H9 (cell line): ENCODE data around the gene UBAC1. TPM values are rescaled to one million over a fixed set of nuclear protein-coding genes. Genes with fewer than 3 reads are reported as not detected.

Experiments used
- DNase-seq: peaks from one replicate; pipeline ENCODE4 v3.0.0-alpha.2; 2017
- H2AFZ ChIP-seq: one replicate; pipeline ENCODE4 v1.6.1; 2013; ENCODE audit warnings: mild to moderate bottlenecking, low read length, control low read depth, moderate library complexity
- H2AK5ac ChIP-seq: 2 replicates; pipeline ENCODE4 v1.6.1; 2013; ENCODE audit warnings: low read length, control low read depth, mixed read lengths; ENCODE audit not compliant: insufficient read length
- H2BK120ac ChIP-seq: one replicate; pipeline ENCODE4 v1.6.1; 2013; ENCODE audit warnings: low read depth, mild to moderate bottlenecking, low read length, control low read depth, inconsistent platforms; ENCODE audit not compliant: poor library complexity, severe bottlenecking
- H2BK12ac ChIP-seq: 2 replicates; pipeline ENCODE4 v1.6.1; 2013; ENCODE audit warnings: low read length, control low read depth, mixed read lengths, low read depth; ENCODE audit not compliant: insufficient read length
- H2BK15ac ChIP-seq: 2 replicates; pipeline ENCODE4 v1.6.1; 2013; ENCODE audit warnings: low read depth, low read length, control low read depth
- H2BK20ac ChIP-seq: one replicate; pipeline ENCODE4 v1.6.1; 2013; ENCODE audit warnings: low read depth, mild to moderate bottlenecking, low read length, control low read depth, inconsistent platforms; ENCODE audit not compliant: poor library complexity, severe bottlenecking
- H2BK5ac ChIP-seq: 2 replicates; pipeline ENCODE4 v1.6.1; 2013; ENCODE audit warnings: low read length, control low read depth, mixed read lengths; ENCODE audit not compliant: insufficient read length
- H3K14ac ChIP-seq: 2 replicates; pipeline ENCODE4 v1.6.1; 2013; ENCODE audit warnings: low read length, control low read depth; ENCODE audit not compliant: insufficient read depth
- H3K18ac ChIP-seq: 2 replicates; pipeline ENCODE4 v1.6.1; 2013; ENCODE audit warnings: low read depth, mild to moderate bottlenecking, mixed read lengths, low read length, control low read depth; ENCODE audit not compliant: insufficient read length
- H3K23ac ChIP-seq: 2 replicates; pipeline ENCODE4 v1.6.1; 2013; ENCODE audit warnings: low read length, control low read depth, mixed read lengths, low read depth; ENCODE audit not compliant: insufficient read length
- H3K23me2 ChIP-seq: 2 replicates; pipeline ENCODE4 v1.6.1; 2013; ENCODE audit warnings: low read depth, mild to moderate bottlenecking, mixed read lengths, low read length, control low read depth; ENCODE audit not compliant: insufficient read length, poor library complexity, severe bottlenecking
- H3K27ac ChIP-seq: 2 replicates; pipeline ENCODE4 v1.5.1; 2013; ENCODE audit warnings: low read length, control low read depth, mixed read lengths, low read depth; ENCODE audit not compliant: insufficient read length
- H3K27me3 ChIP-seq: 2 replicates; pipeline ENCODE4 v1.6.1; 2013; ENCODE audit warnings: low read length, control low read depth, inconsistent platforms; ENCODE audit not compliant: insufficient read depth
- H3K4ac ChIP-seq: 2 replicates; pipeline ENCODE4 v1.6.1; 2013; ENCODE audit warnings: low read depth, mild to moderate bottlenecking, control low read depth, inconsistent platforms, low read length, moderate library complexity
- H3K4me1 ChIP-seq: 2 replicates; pipeline ENCODE4 v1.6.1; 2013; ENCODE audit warnings: low read length, control low read depth, inconsistent platforms; ENCODE audit not compliant: insufficient read depth
- H3K4me2 ChIP-seq: 2 replicates; pipeline ENCODE4 v1.6.1; 2013; ENCODE audit warnings: low read length, control low read depth, mixed read lengths; ENCODE audit not compliant: insufficient read length, insufficient read depth
- H3K56ac ChIP-seq: 2 replicates; pipeline ENCODE4 v1.6.1; 2013; ENCODE audit warnings: low read depth, mild to moderate bottlenecking, mixed read lengths, low read length, control low read depth; ENCODE audit not compliant: insufficient read length
- H3K79me1 ChIP-seq: 2 replicates; pipeline ENCODE4 v1.6.1; 2013; ENCODE audit warnings: low read depth, mild to moderate bottlenecking, moderate library complexity, low read length, control low read depth, inconsistent platforms; ENCODE audit not compliant: insufficient read depth, poor library complexity, severe bottlenecking
- H3K79me2 ChIP-seq: 2 replicates; pipeline ENCODE4 v1.6.1; 2013; ENCODE audit warnings: low read length, control low read depth, inconsistent platforms; ENCODE audit not compliant: insufficient read depth
- H3K9ac ChIP-seq: 2 replicates; pipeline ENCODE4 v1.6.1; 2013; ENCODE audit warnings: low read length, control low read depth, mixed read lengths; ENCODE audit not compliant: insufficient read length; ENCODE audit errors: extremely low read depth
- H3K9me3 ChIP-seq: one replicate; pipeline ENCODE4 v1.6.1; 2013; ENCODE audit warnings: low read depth, low read length, inconsistent platforms; ENCODE audit not compliant: control insufficient read depth
- H3T11ph ChIP-seq: one replicate; pipeline ENCODE4 v1.6.1; 2013; ENCODE audit warnings: mild to moderate bottlenecking, low read length, control low read depth, inconsistent platforms
- H4K20me1 ChIP-seq: one replicate; pipeline ENCODE4 v1.6.1; 2013; ENCODE audit not compliant: control insufficient read depth, insufficient read length, insufficient read depth
- H4K5ac ChIP-seq: 2 replicates; pipeline ENCODE4 v1.6.1; 2013; ENCODE audit warnings: low read depth, mild to moderate bottlenecking, mixed read lengths, low read length, control low read depth; ENCODE audit not compliant: insufficient read length
- H4K8ac ChIP-seq: replicated peaks from 2 replicates; pipeline ENCODE4 v1.6.1; 2013; ENCODE audit warnings: low read length, control low read depth, mixed read lengths, low read depth; ENCODE audit not compliant: insufficient read length
- H4K91ac ChIP-seq: 2 replicates; pipeline ENCODE4 v1.6.1; 2013; ENCODE audit warnings: low read depth, mild to moderate bottlenecking, moderate library complexity, mixed read lengths, low read length, control low read depth; ENCODE audit not compliant: insufficient read length
- H3K27ac Mint-ChIP-seq, 3 experiments: 2 replicates in 2 of 3; 3 replicates in 1 of 3; pipeline ENCODE4 v1.8.0; 2020 to 2021; ENCODE audit warnings: mixed read lengths in 3 of 3, mild to moderate bottlenecking in 1 of 3, moderate library complexity in 1 of 3
- H3K27me3 Mint-ChIP-seq: 2 replicates; pipeline ENCODE4 v1.8.0; 2021; ENCODE audit warnings: low read depth, mild to moderate bottlenecking, moderate library complexity, mixed read lengths
- H3K36me3 Mint-ChIP-seq, 3 experiments: 2 replicates in 2 of 3; 3 replicates in 1 of 3; pipeline ENCODE4 v1.8.0; 2020 to 2021; ENCODE audit warnings: low read depth in 3 of 3, mixed read lengths in 3 of 3; ENCODE audit not compliant: insufficient read depth in 1 of 3
- H3K4me1 Mint-ChIP-seq, 2 experiments: 2 replicates each; pipeline ENCODE4 v1.8.0; 2020; ENCODE audit warnings: mixed read lengths in 2 of 2
- H3K4me3 Mint-ChIP-seq, 2 experiments: 2 replicates in 1 of 2; 3 replicates in 1 of 2; pipeline ENCODE4 v1.8.0; 2020 to 2021; ENCODE audit warnings: mild to moderate bottlenecking in 2 of 2, mixed read lengths in 2 of 2, moderate library complexity in 1 of 2
- H3K9me3 Mint-ChIP-seq, 2 experiments: 2 replicates in 1 of 2; 3 replicates in 1 of 2; pipeline ENCODE4 v1.8.0; 2020; ENCODE audit warnings: mild to moderate bottlenecking in 2 of 2, mixed read lengths in 2 of 2, moderate library complexity in 1 of 2
- WGBS: extraction: QIAGEN DNeasy Blood & Tissue Kit; methylation state at CpG from one replicate; pipeline ENCODE4 v1.1.7; 2013; ENCODE audit warnings: missing lambda C conversion rate, low lambda C conversion rate, mixed read lengths; ENCODE audit not compliant: insufficient read length; ENCODE audit errors: extremely low coverage; 5-methylcytosine and 5-hydroxymethylcytosine counted together
- total RNA-seq: library from RNA; stranded (reverse); gene quantifications from 2 replicates; pipeline ENCODE4 v1.2.1, GENCODE V29; 2021
- TF ChIP-seq, protein P1 (sequence below): fragments of 200-600 bp; sonication (generic); conservative IDR thresholded peaks from 3 replicates; pipeline ENCODE4 v1.8.0; 2021; ENCODE audit warnings: antibody characterized with exemption, mild to moderate bottlenecking

The UBAC1 gene
- total RNA-seq, 1 experiment from 2014 or later = 47.5 TPM

DNA sequence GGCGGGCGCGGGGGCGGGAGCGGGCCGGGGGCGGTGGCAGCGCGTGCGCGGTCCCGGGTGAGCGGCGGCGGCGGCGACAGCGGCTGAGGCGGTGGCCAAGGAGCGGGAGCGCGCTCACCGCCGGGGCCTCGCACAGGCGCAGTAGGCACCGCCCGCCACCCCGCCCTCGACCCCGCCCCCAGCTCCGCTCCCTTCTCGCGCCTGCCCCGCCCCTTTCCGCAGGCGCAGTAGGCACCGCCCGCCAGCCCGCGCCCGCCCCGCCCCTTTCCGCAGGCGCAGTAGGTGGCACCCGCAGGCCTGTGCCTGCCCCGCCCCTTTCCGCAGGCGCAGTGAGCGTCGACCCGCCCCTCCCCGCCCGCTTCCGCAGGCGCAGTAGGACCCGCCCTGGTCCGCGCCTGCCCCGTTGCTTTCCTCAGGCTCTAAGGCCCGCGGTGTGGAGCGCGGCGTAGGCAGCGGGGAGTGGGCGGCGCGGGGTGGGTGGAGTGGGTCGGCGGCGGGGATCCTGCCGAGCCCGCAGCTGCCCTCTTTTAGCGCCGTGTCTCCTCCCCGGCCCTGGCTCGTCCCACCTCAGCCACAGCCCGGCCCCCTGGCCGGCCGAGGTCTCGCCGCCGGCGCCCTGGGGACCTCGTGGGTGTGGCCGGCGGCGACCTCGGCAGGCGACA, 53.6 kb downstream of the UBAC1 start, which contains the start of gene CAMSAP1:
TSS of gene CAMSAP1 (minus strand) at position 116 of the 662 bp plus-strand sequence. CDS start 387 bp downstream, outside the sequence.
- Histone ChIP-seq H4K20me1 (no peaks in the 10 kb centered on the region), H3K4me1 (no peaks in the 10 kb centered on the region; the same call in 1 of the 2 replicates)
- H3K4me1 Mint-ChIP-seq = peaks cover 34 to 46% of the 10 kb centered on the region in 2 experiments

More for the DNA sequence above, 53.6 kb downstream of the UBAC1 start, which contains the start of gene CAMSAP1:
- H3K27ac ChIP-seq = no peak within 1 kb of the TSS
- TF ChIP-seq, protein P1, sequence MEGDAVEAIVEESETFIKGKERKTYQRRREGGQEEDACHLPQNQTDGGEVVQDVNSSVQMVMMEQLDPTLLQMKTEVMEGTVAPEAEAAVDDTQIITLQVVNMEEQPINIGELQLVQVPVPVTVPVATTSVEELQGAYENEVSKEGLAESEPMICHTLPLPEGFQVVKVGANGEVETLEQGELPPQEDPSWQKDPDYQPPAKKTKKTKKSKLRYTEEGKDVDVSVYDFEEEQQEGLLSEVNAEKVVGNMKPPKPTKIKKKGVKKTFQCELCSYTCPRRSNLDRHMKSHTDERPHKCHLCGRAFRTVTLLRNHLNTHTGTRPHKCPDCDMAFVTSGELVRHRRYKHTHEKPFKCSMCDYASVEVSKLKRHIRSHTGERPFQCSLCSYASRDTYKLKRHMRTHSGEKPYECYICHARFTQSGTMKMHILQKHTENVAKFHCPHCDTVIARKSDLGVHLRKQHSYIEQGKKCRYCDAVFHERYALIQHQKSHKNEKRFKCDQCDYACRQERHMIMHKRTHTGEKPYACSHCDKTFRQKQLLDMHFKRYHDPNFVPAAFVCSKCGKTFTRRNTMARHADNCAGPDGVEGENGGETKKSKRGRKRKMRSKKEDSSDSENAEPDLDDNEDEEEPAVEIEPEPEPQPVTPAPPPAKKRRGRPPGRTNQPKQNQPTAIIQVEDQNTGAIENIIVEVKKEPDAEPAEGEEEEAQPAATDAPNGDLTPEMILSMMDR = no peak
- H2BK15ac ChIP-seq = no peak within 1 kb of the TSS
- H2AK5ac ChIP-seq = no peak within 1 kb of the TSS
- H4K8ac ChIP-seq = no peak within 1 kb of the TSS
- H3K23me2 ChIP-seq = peaks cover 14% of the 10 kb centered on the region
- no peak within 1 kb of the TSS for H2BK12ac ChIP-seq
- no peak within 1 kb of the TSS for H3K56ac ChIP-seq
- no peak within 1 kb of the TSS for H3T11ph ChIP-seq
- no peak within 1 kb of the TSS for H2BK20ac ChIP-seq
- H2AFZ ChIP-seq = no peak within 1 kb of the TSS
- DNase-seq = peak; percentile 94
- Mint-ChIP-seq H3K27ac (no peak within 1 kb of the TSS), H3K27me3 (peaks cover 13% of the 10 kb centered on the region), H3K4me3 (peak within 1 kb of the TSS; percentile 74 to 92), H3K9me3 (peaks cover 6 to 29% of the 10 kb centered on the region in 2 experiments), H3K36me3 (peaks cover 39 to 60% (median 55%) of the 10 kb centered on the region in 3 experiments)
- no peaks in the 10 kb centered on the region; the same call in 1 of the 2 replicates for H3K27me3 ChIP-seq
- no peak within 1 kb of the TSS for H4K91ac ChIP-seq
- H4K5ac ChIP-seq = no peak within 1 kb of the TSS
- no peak within 1 kb of the TSS for H3K23ac ChIP-seq
- H3K79me1 ChIP-seq = peaks cover 3% of the 10 kb centered on the region
- no peak within 1 kb of the TSS for H3K18ac ChIP-seq
- peak within 1 kb of the TSS; percentile 87 for H3K14ac ChIP-seq
- peaks cover 38% of the 10 kb centered on the region; the same call in 1 of the 2 replicates for H3K79me2 ChIP-seq
- H3K4me2 ChIP-seq = peak within 1 kb of the TSS; percentile 99
- peak within 1 kb of the TSS; percentile 86 for H3K9ac ChIP-seq
- no peak within 1 kb of the TSS for H2BK5ac ChIP-seq
- H3K4ac ChIP-seq = no peak within 1 kb of the TSS
- no CpG with 5 or more reads among the region's 91 CpGs for WGBS
- H2BK120ac ChIP-seq = no peak within 1 kb of the TSS
- no peaks in the 10 kb centered on the region for H3K9me3 ChIP-seq
